Gastroesophageal sphincter (tissue), 4 donors: ENCODE results near the gene DEDD. TPM values are rescaled to one million over a fixed set of nuclear protein-coding genes. Genes with fewer than 3 reads are reported as not detected.

Experiments
- ATAC-seq: fragments of 150-250 bp; one replicate; pipeline ENCODE4 v1.9.1; 2016; ENCODE audit warnings: mild to moderate bottlenecking, moderate library complexity
- H3K27ac ChIP-seq, 4 donors: fragments of 200-600 bp; sonication (generic) in 3 of 4; 1 replicate in 3 of 4; 2 replicates in 1 of 4; pipeline ENCODE4 v1.5.1; 2016 to 2019
- H3K27me3 ChIP-seq: fragments of 200-600 bp; sonication (generic); one replicate; pipeline ENCODE4 v1.5.1; 2019
- H3K36me3 ChIP-seq, 2 donors: fragments of 200-600 bp; sonication (generic); one replicate each; pipeline ENCODE4 v1.5.1; 2019; ENCODE audit warnings: control low read depth in 1 of 2
- H3K4me1 ChIP-seq, 3 donors: fragments of 200-600 bp; sonication (generic); 1 replicate in 2 of 3; 2 replicates in 1 of 3; pipeline ENCODE4 v1.5.1; 2016 to 2019; ENCODE audit warnings: control low read depth in 2 of 3
- H3K4me3 ChIP-seq, 2 donors: fragments of 200-600 bp; sonication (generic); one replicate each; pipeline ENCODE4 v1.5.1; 2019; ENCODE audit warnings: mild to moderate bottlenecking in 1 of 2, moderate library complexity in 1 of 2
- H3K9me3 ChIP-seq, 3 donors: fragments of 200-600 bp; sonication (generic); one replicate each; pipeline ENCODE4 v1.5.1; 2017 to 2019; ENCODE audit warnings: control low read depth in 2 of 3
- EP300 ChIP-seq: sonication (generic); formaldehyde crosslinking; IDR thresholded peaks from one replicate; pipeline ENCODE4 v1.6.1; 2017; ENCODE audit warnings: antibody characterized with exemption, mild to moderate bottlenecking
- POLR2A ChIP-seq, 2 donors: fragments of 450-650 bp; IDR thresholded peaks; one replicate each; pipeline ENCODE4 v1.6.1; 2017; ENCODE audit warnings: antibody characterized with exemption in 2 of 2, mild to moderate bottlenecking in 2 of 2, moderate library complexity in 1 of 2
- POLR2AphosphoS5 ChIP-seq: sonication (generic); formaldehyde crosslinking; IDR thresholded peaks from one replicate; pipeline ENCODE4 v1.6.1; 2017; ENCODE audit warnings: antibody characterized with exemption
- WGBS, 2 donors: methylation state at CpG; one replicate each; pipeline ENCODE4 v1.1.5; 2018; ENCODE audit warnings: low coverage in 1 of 2; 5-methylcytosine and 5-hydroxymethylcytosine counted together
- total RNA-seq, 4 donors: library from RNA; depleted of rRNA; stranded (reverse); fragments of >200 nt; gene quantifications; one replicate each; pipeline ENCODE4 v1.1.0, GENCODE V29; 2016
- TF ChIP-seq, protein P1 (sequence below), 4 experiments: fragments of 200-600 bp in 2 of 4; fragments of 450-650 bp in 2 of 4; sonication (generic) in 1 of 4; IDR thresholded peaks; one replicate each; pipeline ENCODE4 v1.5.1; 2017 to 2019; ENCODE audit warnings: antibody characterized with exemption in 4 of 4, mild to moderate bottlenecking in 2 of 4, moderate library complexity in 2 of 4

DEDD gene
- total RNA-seq, 4 donors from 2014 or later, result 34.2 to 54.4 (median 41.7) TPM

DNA sequence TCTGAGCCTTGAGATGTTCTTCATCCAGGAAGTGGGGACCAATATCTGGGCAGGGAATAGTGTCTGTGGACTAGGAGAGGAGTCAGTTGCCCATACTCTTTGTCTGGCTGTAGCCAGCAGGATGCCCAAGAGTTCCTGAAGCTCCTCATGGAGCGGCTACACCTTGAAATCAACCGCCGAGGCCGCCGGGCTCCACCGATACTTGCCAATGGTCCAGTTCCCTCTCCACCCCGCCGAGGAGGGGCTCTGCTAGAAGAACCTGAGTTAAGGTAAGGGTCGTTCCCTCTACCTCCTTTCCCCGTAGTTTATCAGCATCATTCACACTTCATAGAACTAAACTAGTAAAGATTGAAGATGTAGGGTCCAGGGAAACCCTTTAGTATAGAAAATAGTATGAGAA lies 30.3 kb upstream of the DEDD start:
- H3K27ac ChIP-seq, result peak overlapping the region in 1 of 4 donors; percentile 11
- TF ChIP-seq EP300 (no peak), POLR2AphosphoS5 (no peak), POLR2A (IDR thresholded peaks at IDR 0.05) (no peak)
- TF ChIP-seq, protein P1, sequence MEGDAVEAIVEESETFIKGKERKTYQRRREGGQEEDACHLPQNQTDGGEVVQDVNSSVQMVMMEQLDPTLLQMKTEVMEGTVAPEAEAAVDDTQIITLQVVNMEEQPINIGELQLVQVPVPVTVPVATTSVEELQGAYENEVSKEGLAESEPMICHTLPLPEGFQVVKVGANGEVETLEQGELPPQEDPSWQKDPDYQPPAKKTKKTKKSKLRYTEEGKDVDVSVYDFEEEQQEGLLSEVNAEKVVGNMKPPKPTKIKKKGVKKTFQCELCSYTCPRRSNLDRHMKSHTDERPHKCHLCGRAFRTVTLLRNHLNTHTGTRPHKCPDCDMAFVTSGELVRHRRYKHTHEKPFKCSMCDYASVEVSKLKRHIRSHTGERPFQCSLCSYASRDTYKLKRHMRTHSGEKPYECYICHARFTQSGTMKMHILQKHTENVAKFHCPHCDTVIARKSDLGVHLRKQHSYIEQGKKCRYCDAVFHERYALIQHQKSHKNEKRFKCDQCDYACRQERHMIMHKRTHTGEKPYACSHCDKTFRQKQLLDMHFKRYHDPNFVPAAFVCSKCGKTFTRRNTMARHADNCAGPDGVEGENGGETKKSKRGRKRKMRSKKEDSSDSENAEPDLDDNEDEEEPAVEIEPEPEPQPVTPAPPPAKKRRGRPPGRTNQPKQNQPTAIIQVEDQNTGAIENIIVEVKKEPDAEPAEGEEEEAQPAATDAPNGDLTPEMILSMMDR (IDR thresholded peaks at IDR 0.05), result no peak
- H3K4me1 ChIP-seq, result peaks cover 7 to 69% (median 39%) of the 10 kb centered on the region in 3 donors
- H3K27me3 ChIP-seq, result no peaks in the 10 kb centered on the region
- ATAC-seq, result no peak
- peaks cover 0 to 53% of the 10 kb centered on the region in 2 donors for H3K36me3 ChIP-seq
- WGBS, 2 donors, result 92% methylated on average over 2 of the region's 10 CpGs; no CpG with 5 or more reads in 1 of the 2 donors
- no peaks in the 10 kb centered on the region for H3K9me3 ChIP-seq
- H3K4me3 ChIP-seq, result no peak overlapping the region

- Histone ChIP-seq H3K9me3 (no peaks in the 10 kb centered on the region), H3K27me3 (no peaks in the 10 kb centered on the region), H3K27ac (no peak overlapping the region), H3K36me3 (peaks cover 0 to 61% of the 10 kb centered on the region in 2 donors), H3K4me1 (peaks cover 7 to 62% (median 31%) of the 10 kb centered on the region in 3 donors), H3K4me3 (no peak overlapping the region)
- no peak for TF ChIP-seq POLR2A (IDR thresholded peaks at IDR 0.05)
- TF ChIP-seq EP300, result no peak
- TF ChIP-seq, protein P1 (IDR thresholded peaks at IDR 0.05), result no peak
- TF ChIP-seq POLR2AphosphoS5, result no peak
- ATAC-seq, result no peak
- 64 to 79% methylated on average over 5 to 6 of the region's 7 CpGs for WGBS, 2 donors
Measured at GRCh38 chr1:161162052-161162451, 29.6 kb upstream of the DEDD start.

- Histone ChIP-seq H3K36me3 (peaks cover 0 to 65% of the 10 kb centered on the region in 2 donors), H3K27me3 (no peaks in the 10 kb centered on the region), H3K4me1 (peaks cover 7 to 58% (median 29%) of the 10 kb centered on the region in 3 donors), H3K9me3 (no peaks in the 10 kb centered on the region), H3K27ac (peak overlapping the region in 1 of 4 donors; percentile 92), H3K4me3 (no peak overlapping the region)
- WGBS, 2 donors, result 75 to 76% methylated on average over 4 to 5 of the region's 5 CpGs
- TF ChIP-seq POLR2AphosphoS5 (no peak), POLR2A (IDR thresholded peaks at IDR 0.05) (no peak), EP300 (no peak)
- TF ChIP-seq, protein P1 (IDR thresholded peaks at IDR 0.05), result no peak
- ATAC-seq, result no peak
Measured at GRCh38 chr1:161161652-161162051, 29.2 kb upstream of the DEDD start.

- Histone ChIP-seq H3K9me3 (no peaks in the 10 kb centered on the region), H3K27ac (peak overlapping the region in 2 of 4 donors; percentile 92 to 94), H3K4me3 (peak overlapping the region in 1 of 2 donors; percentile 98), H3K36me3 (peaks cover 0 to 66% of the 10 kb centered on the region in 2 donors), H3K4me1 (peaks cover 7 to 57% (median 29%) of the 10 kb centered on the region in 3 donors), H3K27me3 (no peaks in the 10 kb centered on the region)
- TF ChIP-seq EP300 (no peak), POLR2A (IDR thresholded peaks at IDR 0.05) (no peak), POLR2AphosphoS5 (no peak)
- TF ChIP-seq, protein P1 (IDR thresholded peaks at IDR 0.05), result no peak
- ATAC-seq, result no peak
- 92 to 97% methylated on average over 6 to 10 of the region's 22 CpGs for WGBS, 2 donors
Measured at GRCh38 chr1:161160671-161161145, 28.2 kb upstream of the DEDD start.

GRCh38 chr1:161159913-161160243 lies 27.4 kb upstream of the DEDD start:
- peaks cover 0 to 63% of the 10 kb centered on the region in 2 donors for H3K36me3 ChIP-seq
- ATAC-seq, result no peak
- TF ChIP-seq POLR2A (IDR thresholded peaks at IDR 0.05), result no peak
- TF ChIP-seq EP300, result no peak
- TF ChIP-seq POLR2AphosphoS5, result no peak
- TF ChIP-seq, protein P1 (IDR thresholded peaks at IDR 0.05), result no peak

More at GRCh38 chr1:161159913-161160243, 27.4 kb upstream of the DEDD start:
- WGBS, 2 donors, result 0 to 5% methylated on average over 2 to 6 of the region's 11 CpGs
- Histone ChIP-seq H3K4me1 (peaks cover 7 to 58% (median 26%) of the 10 kb centered on the region in 3 donors), H3K9me3 (no peaks in the 10 kb centered on the region), H3K4me3 (peak overlapping the region; percentile 95 to 98), H3K27me3 (no peaks in the 10 kb centered on the region), H3K27ac (peak overlapping the region; percentile 82 to 94 (median 93))
